Activated CD8-positive, alpha-beta T cell treated with anti-CD3 and anti-CD28 coated beads for 36 hours (primary cell): ENCODE measurements around the gene LIPC. TPM values are rescaled to one million over a fixed set of nuclear protein-coding genes. Genes with fewer than 3 reads are reported as not detected.

ENCODE experiments used
- ATAC-seq: fragments of 200-7000 bp; cut with Tn5 transposase; one replicate; pipeline ENCODE4 v1.10.0; 2021; ENCODE audit warnings: mild to moderate bottlenecking, moderate library complexity
- CTCF ChIA-PET: fragments of 350-600 bp; sonication (Branson Sonifier 250); formaldehyde crosslinking; loops from one replicate; lab custom pipeline; 2021; ENCODE audit warnings: antibody characterized with exemption; lab: Charles Lee
- POLR2A ChIA-PET: fragments of 350-600 bp; sonication (Branson Sonifier 250); formaldehyde crosslinking; loops from one replicate; lab custom pipeline; 2021; ENCODE audit warnings: antibody characterized with exemption; lab: Charles Lee
- DNase-seq: peaks from one replicate; pipeline ENCODE4 v3.0.0-alpha.2; 2020
- H3K27ac Mint-ChIP-seq: one replicate; pipeline ENCODE4 v1.8.0; 2021; ENCODE audit warnings: mild to moderate bottlenecking, mixed read lengths
- H3K27me3 Mint-ChIP-seq: one replicate; pipeline ENCODE4 v1.8.0; 2021; ENCODE audit warnings: mixed read lengths
- H3K36me3 Mint-ChIP-seq: one replicate; pipeline ENCODE4 v1.8.0; 2021; ENCODE audit warnings: low read depth, mixed read lengths
- H3K4me1 Mint-ChIP-seq: one replicate; pipeline ENCODE4 v1.8.0; 2021; ENCODE audit warnings: low read depth, mixed read lengths
- H3K4me3 Mint-ChIP-seq: one replicate; pipeline ENCODE4 v1.8.0; 2021; ENCODE audit warnings: mild to moderate bottlenecking, moderate library complexity, mixed read lengths
- H3K9me3 Mint-ChIP-seq: one replicate; pipeline ENCODE4 v1.8.0; 2021; ENCODE audit warnings: mixed read lengths
- intact Hi-C: fragments of 100-400 bp; cut with micrococcal nuclease; formaldehyde crosslinking; loops from one replicate; pipeline ENCODE4 v1.10.0; 2022
- total RNA-seq, 2 experiments: library from RNA; stranded (reverse); gene quantifications; one replicate each; pipeline ENCODE4 v1.2.3, GENCODE V29; 2021
- TF ChIP-seq, protein P1 (sequence below): fragments of 200-600 bp; IDR thresholded peaks from one replicate; pipeline ENCODE4 v1.8.0; 2022; ENCODE audit warnings: antibody characterized with exemption, mild to moderate bottlenecking

LIPC gene
- total RNA-seq, 2 experiments from 2014 or later, result 1.0 to 1.2 TPM

DNA sequence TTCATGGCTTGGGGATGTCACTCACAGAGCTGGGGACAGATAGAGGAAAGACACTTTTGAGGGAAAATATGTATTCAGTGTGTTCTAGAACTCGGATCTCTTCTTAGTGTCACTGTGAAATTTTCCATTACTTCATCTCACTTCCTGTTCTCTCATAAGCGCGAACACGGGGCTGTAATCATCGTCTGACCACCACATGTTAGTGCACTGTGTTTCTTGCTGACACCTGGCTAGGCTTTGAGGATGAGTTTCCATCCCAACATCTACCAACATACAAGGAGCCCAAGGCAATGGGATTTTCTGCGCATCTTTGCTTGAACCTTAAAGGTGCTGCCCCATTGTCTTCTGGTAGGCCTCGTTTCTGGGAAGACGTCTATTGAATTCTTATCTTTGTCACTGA, 84.0 kb downstream of the LIPC start:
- Mint-ChIP-seq H3K27me3 (no peaks in the 10 kb centered on the region), H3K9me3 (peaks cover 9% of the 10 kb centered on the region), H3K4me1 (peaks cover 48% of the 10 kb centered on the region), H3K36me3 (peaks cover 13% of the 10 kb centered on the region), H3K27ac (peak overlapping the region; percentile 90), H3K4me3 (peak overlapping the region; percentile 28)
- DNase-seq (peak; percentile 64), ATAC-seq (peak; percentile 58)
- CTCF ChIA-PET, result interaction anchor here (1.3 to 3.1 kb wide), 4 partner anchors 9 to 25 kb away, joined by 3 to 14 read pairs (median 4); no protein-coding TSS in a partner anchor
- intact Hi-C loops, result no loop called here
- POLR2A ChIA-PET, result interaction anchor here (1.0 to 1.6 kb wide), 2 partner anchors 10 to 20 kb away, joined by 3 to 6 read pairs; no protein-coding TSS in a partner anchor
- TF ChIP-seq, protein P1, sequence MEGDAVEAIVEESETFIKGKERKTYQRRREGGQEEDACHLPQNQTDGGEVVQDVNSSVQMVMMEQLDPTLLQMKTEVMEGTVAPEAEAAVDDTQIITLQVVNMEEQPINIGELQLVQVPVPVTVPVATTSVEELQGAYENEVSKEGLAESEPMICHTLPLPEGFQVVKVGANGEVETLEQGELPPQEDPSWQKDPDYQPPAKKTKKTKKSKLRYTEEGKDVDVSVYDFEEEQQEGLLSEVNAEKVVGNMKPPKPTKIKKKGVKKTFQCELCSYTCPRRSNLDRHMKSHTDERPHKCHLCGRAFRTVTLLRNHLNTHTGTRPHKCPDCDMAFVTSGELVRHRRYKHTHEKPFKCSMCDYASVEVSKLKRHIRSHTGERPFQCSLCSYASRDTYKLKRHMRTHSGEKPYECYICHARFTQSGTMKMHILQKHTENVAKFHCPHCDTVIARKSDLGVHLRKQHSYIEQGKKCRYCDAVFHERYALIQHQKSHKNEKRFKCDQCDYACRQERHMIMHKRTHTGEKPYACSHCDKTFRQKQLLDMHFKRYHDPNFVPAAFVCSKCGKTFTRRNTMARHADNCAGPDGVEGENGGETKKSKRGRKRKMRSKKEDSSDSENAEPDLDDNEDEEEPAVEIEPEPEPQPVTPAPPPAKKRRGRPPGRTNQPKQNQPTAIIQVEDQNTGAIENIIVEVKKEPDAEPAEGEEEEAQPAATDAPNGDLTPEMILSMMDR, result no peak

DNA sequence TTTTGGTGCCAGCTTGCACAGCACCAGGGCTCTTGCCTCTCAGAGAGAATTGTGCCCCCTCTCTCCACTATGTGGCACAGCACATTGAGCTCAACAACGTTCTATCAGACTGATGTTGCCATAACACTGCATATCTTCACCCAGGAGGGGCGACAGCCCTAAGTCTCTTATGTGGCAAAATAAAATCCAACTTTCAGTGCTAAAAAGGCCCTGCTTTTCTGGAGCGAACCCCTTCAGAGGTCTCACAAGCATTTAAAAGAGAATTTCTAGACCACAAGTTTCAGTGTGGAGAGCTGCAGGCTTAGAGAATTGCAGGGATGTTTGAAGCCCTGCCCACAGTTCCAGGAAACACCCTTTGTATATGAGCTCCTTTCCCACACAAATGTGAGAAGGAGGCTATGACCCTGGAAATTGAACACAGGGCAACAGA, 85.5 kb downstream of the LIPC start:
- ChIA-PET CTCF (interaction anchor here (0.8 to 3.1 kb wide), 13 partner anchors 11 to 246 kb away, joined by 3 to 14 read pairs (median 3); no protein-coding TSS in a partner anchor), POLR2A (interaction anchor here (0.5 to 1.2 kb wide), 5 partner anchors 21 to 185 kb away, joined by 3 to 4 read pairs (median 3); no protein-coding TSS in a partner anchor)
- peak; percentile 41 for DNase-seq
- intact Hi-C loops, result no loop called here
- H3K4me3 Mint-ChIP-seq, result no peak overlapping the region
- H3K9me3 Mint-ChIP-seq, result peaks cover 9% of the 10 kb centered on the region
- no peaks in the 10 kb centered on the region for H3K27me3 Mint-ChIP-seq
- TF ChIP-seq, protein P1, result peak; percentile 55
- peak; percentile 64 for ATAC-seq
- H3K4me1 Mint-ChIP-seq, result peaks cover 54% of the 10 kb centered on the region
- peaks cover 13% of the 10 kb centered on the region for H3K36me3 Mint-ChIP-seq
- peak overlapping the region; percentile 83 for H3K27ac Mint-ChIP-seq

DNA sequence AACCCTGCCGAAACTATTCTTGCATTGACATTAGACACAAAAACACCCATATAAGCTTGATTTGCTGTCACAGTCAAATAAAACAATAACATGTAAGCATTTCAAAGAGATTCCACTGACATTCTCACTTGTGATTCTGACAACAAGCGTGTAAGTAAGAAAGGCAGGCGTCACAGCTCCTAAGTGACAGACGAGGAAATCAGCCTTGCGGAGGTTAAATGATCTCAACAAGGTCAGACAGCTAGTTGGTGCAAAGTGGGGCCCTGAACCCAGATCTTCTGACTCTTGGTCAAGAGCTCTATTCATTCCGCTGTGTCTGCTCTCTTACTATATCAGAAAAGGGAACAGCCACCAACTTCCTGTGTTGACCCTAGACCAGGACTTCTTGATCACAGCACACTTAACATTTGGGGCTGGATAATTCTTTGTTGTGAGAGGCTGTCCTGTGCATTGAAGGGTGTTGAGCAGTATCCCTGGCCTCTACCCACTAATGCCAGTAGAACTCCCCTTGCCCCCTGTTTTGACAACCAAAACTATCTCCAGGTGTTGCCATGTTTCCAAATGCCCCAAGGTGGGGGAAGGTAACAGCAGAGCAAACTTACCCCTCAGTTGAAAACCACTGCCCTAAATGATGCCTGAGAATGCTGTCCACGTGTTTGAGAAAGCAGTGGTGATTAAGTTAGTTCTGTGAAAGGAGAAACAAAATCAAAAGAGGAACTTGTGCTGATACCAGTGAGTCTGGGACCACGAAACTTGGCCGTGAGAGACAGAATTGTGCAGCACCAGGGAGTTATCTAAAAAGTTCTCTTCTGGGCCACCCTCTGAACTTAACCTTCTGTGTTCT, 86.1 kb downstream of the LIPC start:
- DNase-seq (peak; percentile 43), ATAC-seq (peak; percentile 54)
- H3K4me3 Mint-ChIP-seq, result no peak overlapping the region

DNA sequence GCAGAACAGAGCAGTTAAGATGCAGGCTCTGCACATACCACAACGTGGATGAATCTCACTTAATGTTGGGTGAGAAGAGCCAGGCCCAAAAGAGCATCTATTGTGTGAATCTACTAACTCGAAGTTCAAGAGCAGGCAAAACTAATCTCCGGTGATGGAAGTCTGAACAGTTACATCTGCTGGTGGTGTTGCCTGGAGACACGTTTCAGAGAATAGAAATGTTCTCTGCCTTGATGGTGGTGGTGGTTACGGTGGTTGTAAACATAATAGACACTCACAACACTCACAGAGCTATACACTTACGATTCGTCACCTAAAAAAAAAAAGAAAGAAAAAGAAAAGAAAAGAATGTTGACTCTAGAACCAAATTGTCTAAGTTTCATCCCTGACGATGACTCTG, 86.8 kb downstream of the LIPC start:
- intact Hi-C loops, result no loop called here
- Mint-ChIP-seq H3K4me1 (peaks cover 54% of the 10 kb centered on the region), H3K27ac (peak overlapping the region; percentile 83), H3K36me3 (peaks cover 13% of the 10 kb centered on the region), H3K4me3 (no peak overlapping the region), H3K27me3 (no peaks in the 10 kb centered on the region), H3K9me3 (peaks cover 9% of the 10 kb centered on the region)
- ATAC-seq, result no peak
- no peak for DNase-seq
- ChIA-PET CTCF (no interaction called here), POLR2A (no interaction called here)
- TF ChIP-seq, protein P1, result no peak

More for the DNA sequence above, 86.1 kb downstream of the LIPC start:
- peaks cover 9% of the 10 kb centered on the region for H3K9me3 Mint-ChIP-seq
- no peaks in the 10 kb centered on the region for H3K27me3 Mint-ChIP-seq
- H3K4me1 Mint-ChIP-seq, result peaks cover 54% of the 10 kb centered on the region
- H3K27ac Mint-ChIP-seq, result peak overlapping the region; percentile 83
- peaks cover 13% of the 10 kb centered on the region for H3K36me3 Mint-ChIP-seq
- TF ChIP-seq, protein P1, result no peak
- CTCF ChIA-PET, result interaction anchor here (0.8 to 3.1 kb wide), 12 partner anchors 11 to 247 kb away, joined by 3 to 14 read pairs (median 4); no protein-coding TSS in a partner anchor
- POLR2A ChIA-PET, result interaction anchor here (0.5 to 1.2 kb wide), 5 partner anchors 20 to 186 kb away, joined by 3 to 4 read pairs (median 3); no protein-coding TSS in a partner anchor
- intact Hi-C loops, result no loop called here
